ENCODE results near the gene FXR2.

FXR2 gene

DNA sequence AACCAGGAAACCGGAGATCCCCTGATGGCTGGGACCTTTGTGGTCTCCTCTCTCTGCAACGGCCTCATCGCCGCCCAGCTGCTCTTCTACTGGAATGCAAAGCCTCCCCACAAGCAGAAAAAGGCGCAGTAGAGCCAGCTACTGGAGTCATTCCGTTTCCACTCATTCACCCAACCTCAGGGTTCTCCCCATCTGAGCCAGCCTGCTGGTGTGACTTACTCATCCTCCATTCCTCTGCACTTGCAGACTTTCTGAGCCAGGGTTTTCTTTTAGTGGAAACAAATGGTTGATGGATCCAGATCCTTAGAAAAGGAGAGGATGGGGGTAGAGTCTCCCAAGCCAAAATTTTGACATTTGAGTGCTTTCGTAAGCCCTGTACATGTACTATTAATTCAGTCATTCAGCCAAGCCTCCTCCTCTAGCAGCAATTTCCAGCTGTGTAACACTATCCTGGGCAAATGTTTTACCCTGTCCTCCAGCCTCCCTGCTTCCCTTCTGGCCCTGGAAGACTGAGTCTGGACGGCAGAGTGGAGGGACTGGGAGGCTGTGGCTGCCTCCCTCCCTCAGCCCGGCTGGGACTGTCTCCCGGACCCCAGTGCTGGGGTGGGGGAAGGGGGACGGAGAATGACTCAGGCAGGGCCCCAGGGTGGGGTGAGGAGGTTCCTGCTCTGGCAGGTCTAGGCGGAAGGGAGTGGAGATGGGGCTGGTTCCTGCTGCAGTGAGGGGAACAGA, 27.1 kb downstream of the FXR2 start:
- DNase-seq: no peak

DNA sequence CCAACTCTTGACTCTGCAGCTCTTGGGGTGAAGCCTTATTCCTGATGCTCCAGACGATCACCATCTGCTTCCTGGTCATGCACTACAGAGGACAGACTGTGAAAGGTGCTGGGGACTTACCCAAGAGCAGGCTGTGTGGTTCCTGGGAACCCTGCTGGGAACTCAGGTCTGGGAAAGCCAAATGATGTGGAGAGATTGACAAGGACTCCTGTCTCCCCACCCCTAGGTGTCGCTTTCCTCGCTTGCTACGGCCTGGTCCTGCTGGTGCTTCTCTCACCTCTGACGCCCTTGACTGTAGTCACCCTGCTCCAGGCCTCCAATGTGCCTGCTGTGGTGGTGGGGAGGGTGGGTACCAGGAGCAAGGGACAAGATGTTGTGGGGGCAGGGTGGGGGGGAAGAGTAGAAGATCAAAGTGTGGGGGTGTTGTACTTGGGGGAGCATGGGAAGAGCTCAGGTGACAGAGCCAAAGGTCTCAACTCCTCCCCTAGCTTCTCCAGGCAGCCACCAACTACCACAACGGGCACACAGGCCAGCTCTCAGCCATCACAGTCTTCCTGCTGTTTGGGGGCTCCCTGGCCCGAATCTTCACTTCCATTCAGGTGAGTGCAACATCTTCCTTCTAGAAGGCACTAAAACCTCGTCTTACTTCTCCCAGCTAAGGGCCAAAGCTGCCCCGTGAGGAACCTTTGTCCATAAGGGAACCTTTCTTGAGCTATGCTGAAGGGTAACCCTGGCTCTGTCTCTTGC, 27.9 kb downstream of the FXR2 start:
- DNase-seq: no peak

DNA sequence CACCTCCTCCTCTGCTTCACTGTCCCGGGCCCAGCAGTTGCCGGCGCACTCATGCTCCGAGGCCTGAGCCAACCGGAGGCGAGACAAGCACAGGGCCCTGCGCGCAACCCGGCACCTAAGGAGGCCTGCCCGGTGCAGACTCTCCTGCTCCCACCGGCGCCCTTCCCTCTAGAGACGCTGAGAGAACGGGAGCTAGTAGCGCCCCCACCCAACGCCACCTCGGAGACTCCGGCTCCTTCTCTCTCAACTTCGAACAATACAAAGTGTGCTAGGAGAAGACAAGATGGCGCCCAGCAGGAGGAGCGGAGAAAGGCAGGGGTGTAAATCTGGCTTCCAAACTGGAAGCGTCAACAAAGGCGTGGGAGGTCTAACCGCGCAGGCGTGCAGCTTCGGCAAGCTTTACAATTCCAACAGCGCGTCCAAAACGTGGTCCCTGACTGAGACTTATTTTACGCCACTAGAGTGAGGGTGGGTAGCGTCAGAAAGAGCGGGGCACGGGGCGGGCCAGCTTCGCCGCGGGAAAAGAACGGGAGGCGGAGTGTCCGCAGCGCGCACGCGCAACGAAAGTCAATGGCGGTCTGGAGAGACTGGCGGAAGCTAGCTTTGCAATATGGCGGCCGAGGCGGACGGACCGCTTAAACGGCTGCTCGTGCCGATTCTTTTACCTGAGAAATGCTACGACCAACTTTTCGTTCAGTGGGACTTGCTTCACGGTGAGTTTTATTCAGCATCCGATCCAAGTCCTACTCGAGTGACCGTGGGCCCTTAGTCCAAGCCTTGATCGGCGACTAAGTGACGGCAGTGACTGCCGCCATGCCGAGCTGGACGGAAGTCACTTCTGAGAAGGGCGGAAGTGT, 31.2 kb downstream of the FXR2 start, which contains the start of gene MPDU1:
TSS of gene MPDU1 (plus strand) at position 600 of the 857 bp plus-strand sequence. CDS start at position 611, 11 bp downstream.
- DNase-seq: peak; percentile 96

DNA sequence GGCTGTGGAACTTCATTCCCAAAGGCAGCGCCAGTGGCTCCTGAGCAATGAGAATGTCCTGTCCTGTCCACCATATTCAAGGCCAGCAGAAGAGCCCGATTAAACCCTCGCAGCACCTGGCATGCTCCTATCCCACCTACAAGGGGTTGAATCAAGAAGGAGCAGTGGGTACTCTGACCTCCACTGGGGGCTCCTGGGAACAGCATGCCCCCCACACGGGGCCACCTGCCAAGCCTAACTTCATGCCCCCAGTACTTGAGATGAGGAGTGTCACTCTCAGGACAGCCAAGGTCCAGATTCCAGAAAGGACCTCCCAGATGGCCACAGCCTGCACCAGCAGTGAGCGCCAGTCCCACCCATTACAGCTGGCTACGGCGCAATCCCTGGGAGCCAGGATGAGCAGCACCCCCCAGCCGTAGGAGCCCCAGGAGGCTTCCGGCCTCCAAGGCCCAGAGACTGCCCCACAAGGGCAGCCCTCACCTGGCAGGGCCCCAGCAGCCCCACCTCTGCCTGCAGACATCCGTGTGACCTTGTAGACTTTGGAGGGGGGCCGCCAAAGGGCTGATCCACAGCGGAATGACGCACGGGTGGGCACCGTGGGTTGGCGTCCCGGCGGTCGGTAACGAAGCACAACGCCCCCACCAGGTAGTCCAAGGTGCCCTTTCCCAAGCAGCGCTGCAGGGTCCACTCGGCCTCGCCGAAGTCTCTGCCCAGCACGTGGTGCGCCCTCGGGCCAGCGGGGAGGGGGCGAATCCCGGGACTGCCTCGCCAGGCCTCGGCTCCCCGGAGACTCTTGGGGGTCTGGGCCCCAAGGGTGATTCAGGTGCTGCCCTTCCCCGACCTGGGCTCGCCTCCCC, 32.1 kb downstream of the FXR2 start:
- DNase-seq: no peak

DNA sequence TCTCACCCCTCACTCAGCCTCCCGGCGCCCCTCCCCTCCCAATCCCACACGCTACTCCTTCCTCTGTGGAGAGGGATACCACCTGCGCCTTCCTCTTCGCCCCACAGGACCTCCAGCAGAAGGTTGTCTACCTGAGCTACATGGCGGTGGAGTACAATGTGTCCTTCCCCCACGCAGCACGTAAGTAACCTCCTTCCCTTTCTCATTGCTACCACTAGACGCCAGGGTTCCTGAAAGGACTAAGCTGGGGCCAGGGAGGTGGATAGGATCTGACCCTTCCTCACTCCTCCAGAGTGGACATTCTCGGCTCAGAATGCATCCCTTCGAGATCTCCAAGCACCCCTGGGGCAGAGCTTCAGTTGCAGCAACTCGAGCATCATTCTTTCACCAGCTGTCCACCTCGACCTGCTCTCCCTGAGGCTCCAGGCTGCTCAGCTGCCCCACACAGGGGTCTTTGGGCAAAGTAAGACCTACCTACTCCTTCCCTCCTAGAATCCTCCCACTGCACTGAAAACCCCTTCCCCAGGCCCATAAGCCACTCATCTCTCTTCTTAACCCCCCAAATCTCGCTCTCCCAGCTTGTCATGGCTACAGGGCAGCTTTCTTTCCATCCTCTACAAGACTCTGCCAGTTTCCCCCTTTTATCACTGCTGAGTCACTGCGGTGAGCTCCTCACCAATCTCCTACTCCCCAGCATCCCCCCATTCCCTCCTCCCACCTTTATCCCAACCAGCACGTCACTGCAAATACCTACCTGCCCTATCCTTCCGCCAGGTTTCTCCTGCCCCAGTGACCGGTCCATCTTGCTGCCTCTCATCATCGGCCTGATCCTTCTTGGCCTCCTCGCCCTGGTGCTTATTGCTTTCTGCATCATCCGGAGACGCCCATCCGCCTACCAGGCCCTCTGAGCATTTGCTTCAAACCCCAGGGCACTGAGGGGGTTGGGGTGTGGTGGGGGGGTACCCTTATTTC, 33.8 kb downstream of the FXR2 start:
- DNase-seq: no peak

DNA sequence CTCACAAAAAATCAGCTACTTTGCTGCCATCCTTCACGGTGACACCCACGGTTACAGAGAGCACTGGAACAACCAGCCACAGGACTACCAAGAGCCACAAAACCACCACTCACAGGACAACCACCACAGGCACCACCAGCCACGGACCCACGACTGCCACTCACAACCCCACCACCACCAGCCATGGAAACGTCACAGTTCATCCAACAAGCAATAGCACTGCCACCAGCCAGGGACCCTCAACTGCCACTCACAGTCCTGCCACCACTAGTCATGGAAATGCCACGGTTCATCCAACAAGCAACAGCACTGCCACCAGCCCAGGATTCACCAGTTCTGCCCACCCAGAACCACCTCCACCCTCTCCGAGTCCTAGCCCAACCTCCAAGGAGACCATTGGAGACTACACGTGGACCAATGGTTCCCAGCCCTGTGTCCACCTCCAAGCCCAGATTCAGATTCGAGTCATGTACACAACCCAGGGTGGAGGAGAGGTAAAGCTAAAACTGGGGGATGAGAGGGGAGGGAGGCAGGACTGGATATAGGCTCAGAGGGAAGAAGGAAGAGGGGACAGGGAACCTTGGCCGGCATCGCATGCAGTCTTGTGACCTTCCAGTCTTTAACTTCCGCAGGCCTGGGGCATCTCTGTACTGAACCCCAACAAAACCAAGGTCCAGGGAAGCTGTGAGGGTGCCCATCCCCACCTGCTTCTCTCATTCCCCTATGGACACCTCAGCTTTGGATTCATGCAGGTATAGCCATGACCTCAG, 34.7 kb downstream of the FXR2 start:
- DNase-seq: no peak

DNA sequence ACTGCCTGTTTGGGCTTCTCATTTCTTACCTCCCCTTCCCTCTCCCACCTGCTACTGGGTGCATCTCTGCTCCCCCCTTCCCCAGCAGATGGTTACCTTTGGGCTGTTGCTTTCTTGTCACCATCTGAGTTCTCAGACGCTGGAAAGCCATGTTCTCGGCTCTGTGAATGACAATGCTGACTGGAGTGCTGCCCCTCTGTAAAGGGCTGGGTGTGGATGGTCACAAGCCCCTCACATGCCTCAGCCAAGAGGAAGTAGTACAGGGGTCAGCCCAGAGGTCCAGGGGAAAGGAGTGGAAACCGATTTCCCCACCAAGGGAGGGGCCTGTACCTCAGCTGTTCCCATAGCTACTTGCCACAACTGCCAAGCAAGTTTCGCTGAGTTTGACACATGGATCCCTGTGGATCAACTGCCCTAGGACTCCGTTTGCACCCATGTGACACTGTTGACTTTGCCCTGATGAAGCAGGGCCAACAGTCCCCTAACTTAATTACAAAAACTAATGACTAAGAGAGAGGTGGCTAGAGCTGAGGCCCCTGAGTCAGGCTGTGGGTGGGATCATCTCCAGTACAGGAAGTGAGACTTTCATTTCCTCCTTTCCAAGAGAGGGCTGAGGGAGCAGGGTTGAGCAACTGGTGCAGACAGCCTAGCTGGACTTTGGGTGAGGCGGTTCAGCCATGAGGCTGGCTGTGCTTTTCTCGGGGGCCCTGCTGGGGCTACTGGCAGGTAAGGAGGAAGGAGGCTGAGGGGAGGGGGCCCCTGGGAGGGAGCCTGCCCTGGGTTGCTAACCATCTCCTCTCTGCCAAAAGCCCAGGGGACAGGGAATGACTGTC, 35.5 kb downstream of the FXR2 start, which contains the start of gene CD68:
TSS of gene CD68 (plus strand) at position 638 of the 833 bp plus-strand sequence. CDS start at position 678, 40 bp downstream.
- peak; percentile 67 for DNase-seq

DNA sequence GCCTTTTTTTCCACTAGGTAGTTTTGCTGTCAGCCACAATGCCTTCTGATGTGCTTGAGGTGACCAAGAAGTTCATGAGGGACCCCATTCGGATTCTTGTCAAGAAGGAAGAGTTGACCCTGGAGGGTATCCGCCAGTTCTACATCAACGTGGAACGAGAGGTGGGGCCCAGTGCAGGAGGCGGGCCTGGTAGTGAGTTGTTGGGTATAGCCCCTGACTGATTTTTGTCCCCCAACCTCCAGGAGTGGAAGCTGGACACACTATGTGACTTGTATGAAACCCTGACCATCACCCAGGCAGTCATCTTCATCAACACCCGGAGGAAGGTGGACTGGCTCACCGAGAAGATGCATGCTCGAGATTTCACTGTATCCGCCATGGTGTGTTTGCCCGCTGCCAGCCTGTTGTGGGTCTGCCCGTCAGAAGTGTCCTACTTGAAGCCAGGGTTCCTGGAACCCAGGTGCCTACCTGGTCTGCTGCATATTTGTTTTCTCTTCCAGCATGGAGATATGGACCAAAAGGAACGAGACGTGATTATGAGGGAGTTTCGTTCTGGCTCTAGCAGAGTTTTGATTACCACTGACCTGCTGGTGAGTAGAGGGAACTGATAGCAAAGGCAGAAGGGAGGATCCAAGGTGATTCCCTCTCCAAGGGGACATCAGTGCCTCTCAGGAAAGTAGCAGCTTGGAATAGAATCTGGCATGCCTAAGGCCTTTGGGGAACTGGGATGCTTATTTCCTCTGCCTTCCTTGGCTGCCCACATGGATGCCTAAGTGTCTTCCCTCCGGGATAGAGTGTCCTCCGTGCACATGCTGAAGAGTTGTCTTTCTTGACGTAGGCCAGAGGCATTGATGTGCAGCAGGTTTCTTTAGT, 37.1 kb downstream of the FXR2 start:
- DNase-seq: no peak

DNA sequence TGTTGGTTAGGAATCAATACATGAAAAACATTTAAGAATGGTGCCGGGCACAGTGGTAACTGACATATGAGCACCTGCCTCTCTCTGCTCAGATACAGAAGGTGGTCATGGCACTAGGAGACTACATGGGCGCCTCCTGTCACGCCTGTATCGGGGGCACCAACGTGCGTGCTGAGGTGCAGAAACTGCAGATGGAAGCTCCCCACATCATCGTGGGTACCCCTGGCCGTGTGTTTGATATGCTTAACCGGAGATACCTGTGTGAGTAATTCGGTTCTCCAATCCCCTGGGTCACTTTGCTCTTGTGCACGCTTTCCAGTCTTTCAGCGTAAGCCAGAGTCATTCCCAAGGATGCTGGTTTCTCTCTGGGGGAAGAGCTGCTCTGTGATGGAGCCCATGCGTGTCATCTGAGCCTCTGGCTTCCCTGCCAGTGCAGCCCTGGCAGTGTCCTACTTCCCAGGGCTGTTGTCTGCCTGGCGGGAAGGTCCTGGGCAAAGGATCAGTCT, 38.2 kb downstream of the FXR2 start:
- DNase-seq: no peak

DNA sequence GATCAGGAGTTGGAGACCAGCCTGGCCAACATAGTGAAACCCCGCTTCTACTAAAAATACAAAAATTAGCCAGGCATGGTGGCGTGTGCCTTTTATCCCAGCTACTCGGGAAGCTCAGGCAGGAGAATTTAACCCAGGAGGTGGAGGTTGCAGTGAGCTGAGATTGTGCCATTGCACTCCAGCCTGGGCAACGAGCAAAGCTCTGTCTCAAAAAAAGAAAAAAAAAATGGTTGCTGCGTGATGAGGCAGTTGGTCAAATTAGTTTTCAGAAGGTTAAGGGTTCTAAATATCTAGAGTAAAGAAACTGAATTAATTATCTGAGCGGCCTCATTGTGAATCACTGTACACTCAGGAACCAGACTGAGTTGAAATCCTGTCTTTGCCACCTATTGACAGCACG, 38.7 kb downstream of the FXR2 start:
- no peak for DNase-seq

DNA sequence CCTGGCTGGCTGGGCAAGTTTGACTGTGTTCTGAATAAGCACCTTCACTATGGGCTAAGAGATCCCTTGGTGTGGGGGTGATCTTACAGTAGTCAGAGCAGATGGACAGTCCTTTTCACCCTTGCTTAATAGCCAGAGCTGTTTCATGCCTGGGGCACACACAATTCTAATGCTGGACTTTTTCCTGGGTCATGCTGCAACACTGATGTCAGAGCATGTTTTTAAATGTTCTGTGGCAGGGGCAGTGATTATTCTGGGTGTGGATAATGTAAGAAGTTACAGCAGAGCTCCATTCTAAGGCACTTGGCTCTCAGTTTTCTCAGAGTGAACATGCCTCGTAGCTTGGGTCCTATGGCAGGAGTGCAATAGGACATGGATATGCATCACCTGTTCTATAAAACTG, 39.2 kb downstream of the FXR2 start:
- no peak for DNase-seq

DNA sequence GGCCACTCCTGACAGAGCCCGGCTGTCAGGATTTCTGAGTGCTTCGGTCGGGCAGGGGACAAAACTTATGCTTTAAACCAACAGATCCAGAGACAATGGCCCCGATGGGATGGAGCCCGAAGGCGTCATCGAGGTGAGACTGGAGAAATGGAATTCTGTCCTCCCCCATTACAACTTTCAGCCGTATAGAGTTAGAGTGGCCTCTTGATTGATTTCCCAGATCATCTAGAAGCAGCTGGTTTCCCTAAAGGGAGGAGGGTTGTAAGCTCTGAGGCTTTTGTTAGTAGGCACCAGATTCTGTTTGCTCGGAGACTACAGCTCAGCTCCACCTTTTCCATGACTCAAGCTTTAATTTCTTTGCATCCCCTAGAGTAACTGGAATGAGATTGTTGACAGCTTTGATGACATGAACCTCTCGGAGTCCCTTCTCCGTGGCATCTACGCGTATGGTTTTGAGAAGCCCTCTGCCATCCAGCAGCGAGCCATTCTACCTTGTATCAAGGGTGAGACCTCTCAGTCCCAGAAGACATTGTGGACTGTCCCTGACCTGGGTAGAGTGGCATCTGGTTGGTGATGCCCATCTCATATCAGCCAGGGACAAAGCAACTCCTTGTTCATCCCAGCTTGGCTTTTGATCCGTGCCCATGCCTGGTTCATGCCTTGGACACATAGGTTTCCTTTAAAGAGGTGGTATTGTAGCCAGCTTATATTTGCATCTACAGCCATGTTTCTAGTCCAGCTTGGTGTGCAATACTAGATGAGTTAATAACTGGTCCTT, 40.3 kb downstream of the FXR2 start:
- DNase-seq: no peak

DNA sequence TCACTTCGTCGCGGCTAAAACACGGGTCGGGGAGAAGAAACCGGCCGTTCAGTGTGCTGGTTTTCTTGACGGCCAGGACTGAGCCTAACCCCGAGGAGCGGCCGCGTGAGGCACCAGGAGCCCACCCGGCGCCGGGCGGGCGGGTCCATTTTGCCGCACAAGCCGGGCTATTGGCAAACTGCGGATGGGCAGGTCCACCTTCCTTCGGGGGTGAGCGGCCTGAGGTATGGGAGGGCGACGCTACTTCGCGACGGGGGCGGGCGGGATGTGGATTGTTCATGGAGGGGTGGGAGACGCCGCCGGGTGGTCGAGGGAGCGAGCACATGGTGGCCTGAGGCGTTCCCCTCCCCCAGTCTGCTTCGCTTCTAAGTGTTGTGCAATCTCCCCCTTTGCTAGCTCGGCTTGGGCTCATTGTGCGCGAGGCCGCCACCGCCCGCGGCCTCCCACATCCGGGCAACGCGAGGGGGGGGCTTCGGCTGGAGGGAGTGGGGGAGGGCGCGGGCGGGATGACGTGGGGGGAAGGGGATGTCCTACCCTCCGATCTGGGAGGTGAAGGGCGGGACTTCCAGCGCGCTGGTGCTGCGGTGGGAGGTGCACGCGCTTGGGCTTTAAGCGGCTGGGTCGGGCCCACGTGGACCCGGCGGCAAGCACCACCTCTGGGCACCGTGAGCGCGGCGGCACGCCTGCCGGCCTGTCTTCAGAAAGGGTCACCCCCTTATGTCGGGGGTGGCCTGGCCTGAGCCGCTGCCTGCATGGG, 41.2 kb downstream of the FXR2 start:
- DNase-seq: peak; percentile 95

DNA sequence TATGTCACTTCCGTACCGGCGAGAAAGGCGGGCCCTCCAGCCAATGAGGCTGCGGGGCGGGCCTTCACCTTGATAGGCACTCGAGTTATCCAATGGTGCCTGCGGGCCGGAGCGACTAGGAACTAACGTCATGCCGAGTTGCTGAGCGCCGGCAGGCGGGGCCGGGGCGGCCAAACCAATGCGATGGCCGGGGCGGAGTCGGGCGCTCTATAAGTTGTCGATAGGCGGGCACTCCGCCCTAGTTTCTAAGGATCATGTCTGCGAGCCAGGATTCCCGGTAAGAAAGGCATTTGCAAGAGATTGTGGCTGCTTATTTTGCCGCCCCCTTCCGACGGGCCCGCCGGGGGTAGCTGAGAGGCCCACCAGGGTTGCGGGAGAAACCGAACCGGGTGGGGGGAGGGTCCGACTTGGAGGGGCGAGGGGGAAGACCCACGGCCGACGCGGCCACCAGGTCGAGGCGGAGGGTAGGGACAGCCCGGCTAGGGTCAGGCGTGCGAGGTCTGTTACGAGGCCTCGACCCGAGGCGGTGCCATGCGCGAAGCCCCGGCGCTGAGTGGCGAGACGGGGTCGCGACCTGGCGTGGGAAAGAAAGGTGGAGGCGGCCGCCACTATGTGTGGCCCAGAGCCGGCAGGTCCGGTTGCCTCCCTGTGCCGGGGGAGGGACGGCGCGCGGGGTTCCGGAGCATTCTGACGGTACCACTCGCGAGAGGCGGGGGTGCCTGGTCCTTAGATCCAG, 41.9 kb downstream of the FXR2 start:
- peak; percentile 99 for DNase-seq

DNA sequence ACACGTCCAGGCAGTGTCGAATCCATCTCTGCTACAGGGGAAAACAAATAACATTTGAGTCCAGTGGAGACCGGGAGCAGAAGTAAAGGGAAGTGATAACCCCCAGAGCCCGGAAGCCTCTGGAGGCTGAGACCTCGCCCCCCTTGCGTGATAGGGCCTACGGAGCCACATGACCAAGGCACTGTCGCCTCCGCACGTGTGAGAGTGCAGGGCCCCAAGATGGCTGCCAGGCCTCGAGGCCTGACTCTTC, 42.4 kb downstream of the FXR2 start:
- DNase-seq: no peak

DNA sequence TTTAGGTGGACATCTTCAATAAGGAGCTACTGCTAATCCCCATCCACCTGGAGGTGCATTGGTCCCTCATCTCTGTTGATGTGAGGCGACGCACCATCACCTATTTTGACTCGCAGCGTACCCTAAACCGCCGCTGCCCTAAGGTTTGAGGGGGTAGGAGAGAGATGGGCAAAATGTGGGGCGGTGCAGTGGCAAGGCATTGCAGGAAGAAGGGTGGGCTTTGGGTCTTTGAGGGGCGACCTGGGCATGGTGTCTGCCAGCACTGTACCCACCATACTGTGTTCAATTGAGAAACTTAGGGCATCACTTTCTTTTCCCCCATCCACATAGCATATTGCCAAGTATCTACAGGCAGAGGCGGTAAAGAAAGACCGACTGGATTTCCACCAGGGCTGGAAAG, 44.3 kb downstream of the FXR2 start:
- no peak for DNase-seq
